Measurements from ENCODE around the gene GPRC5D.

DNA sequence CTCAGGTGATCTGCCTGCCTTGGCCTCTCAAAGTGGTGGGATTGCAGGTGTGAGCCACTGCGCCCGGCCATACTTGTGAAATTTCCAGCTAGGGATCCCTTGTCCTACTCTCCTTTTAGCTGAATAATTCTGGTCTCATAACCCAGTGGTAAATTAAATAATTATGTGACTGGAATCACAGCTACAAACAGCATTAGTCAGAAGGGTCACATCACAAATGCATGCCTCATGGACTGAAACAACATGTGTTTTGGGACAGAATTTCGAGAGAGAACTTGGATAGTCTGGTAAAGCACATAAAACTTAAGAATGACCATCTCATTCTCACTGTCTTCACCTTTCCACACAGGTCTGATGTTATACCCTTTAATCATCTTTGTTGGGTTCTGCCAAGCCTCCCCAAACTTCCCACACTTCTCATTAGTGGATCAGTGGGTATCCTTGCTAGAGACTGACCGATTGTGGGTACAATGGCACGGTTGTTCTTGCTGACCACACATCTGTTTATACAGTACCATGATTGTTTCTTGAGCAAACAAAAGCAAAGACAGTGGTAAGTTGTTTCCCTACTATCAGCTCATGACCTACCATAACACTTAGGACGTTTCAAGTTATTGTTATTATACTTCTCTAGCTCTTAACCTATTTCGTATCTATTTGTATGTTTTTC is 5.1 kb downstream of the GPRC5D start:
- TF ChIP-seq, protein P1, sequence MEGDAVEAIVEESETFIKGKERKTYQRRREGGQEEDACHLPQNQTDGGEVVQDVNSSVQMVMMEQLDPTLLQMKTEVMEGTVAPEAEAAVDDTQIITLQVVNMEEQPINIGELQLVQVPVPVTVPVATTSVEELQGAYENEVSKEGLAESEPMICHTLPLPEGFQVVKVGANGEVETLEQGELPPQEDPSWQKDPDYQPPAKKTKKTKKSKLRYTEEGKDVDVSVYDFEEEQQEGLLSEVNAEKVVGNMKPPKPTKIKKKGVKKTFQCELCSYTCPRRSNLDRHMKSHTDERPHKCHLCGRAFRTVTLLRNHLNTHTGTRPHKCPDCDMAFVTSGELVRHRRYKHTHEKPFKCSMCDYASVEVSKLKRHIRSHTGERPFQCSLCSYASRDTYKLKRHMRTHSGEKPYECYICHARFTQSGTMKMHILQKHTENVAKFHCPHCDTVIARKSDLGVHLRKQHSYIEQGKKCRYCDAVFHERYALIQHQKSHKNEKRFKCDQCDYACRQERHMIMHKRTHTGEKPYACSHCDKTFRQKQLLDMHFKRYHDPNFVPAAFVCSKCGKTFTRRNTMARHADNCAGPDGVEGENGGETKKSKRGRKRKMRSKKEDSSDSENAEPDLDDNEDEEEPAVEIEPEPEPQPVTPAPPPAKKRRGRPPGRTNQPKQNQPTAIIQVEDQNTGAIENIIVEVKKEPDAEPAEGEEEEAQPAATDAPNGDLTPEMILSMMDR (IDR thresholded peaks at IDR 0.05): no peak
- no peak for TF ChIP-seq POLR2A (IDR thresholded peaks at IDR 0.05)
